HepG2 (cell line): ENCODE measurements around the gene SEPHS1. TPM values are rescaled to one million over a fixed set of nuclear protein-coding genes. Genes with fewer than 3 reads are reported as not detected.

Experiments
- ATAC-seq: fragments of 200-7000 bp; cut with Tn5 transposase; 3 replicates; pipeline ENCODE4 v1.9.1; 2020; ENCODE audit warnings: mild to moderate bottlenecking, moderate library complexity
- Bru-seq: library from RNA; stranded (reverse); fragments of 400-500 nt; gene quantifications from one replicate; lab custom pipeline; 2021; lab: Mats Ljungman, UMichigan
- BruChase-seq, 2 experiments: library from RNA; stranded (reverse); fragments of 400-500 nt; gene quantifications; one replicate each; lab custom pipeline; 2021; lab: Mats Ljungman, UMichigan
- BruUV-seq: library from RNA; stranded (reverse); fragments of 400-500 nt; replicated peaks from 2 replicates; lab custom pipeline; 2021; lab: Mats Ljungman, UMichigan
- CTCF ChIA-PET: fragments of 300-600 bp; formaldehyde crosslinking; extraction: SDS; loops from one replicate; lab custom pipeline; 2021; ENCODE audit warnings: low total read pairs, inconsistent platforms, low intra/inter-chr PET ratio; lab: Yijun Ruan, JAX
- POLR2A ChIA-PET: fragments of 350-600 bp; sonication (Branson Sonifier 250); formaldehyde crosslinking; loops from one replicate; lab custom pipeline; 2020; ENCODE audit warnings: antibody characterized with exemption, inconsistent platforms; lab: Yijun Ruan, JAX
- DNase-seq: peaks from one replicate; pipeline ENCODE4 v3.0.0-alpha.2; 2015; ENCODE audit warnings: low spot score
- FAIRE-seq: peaks from 3 replicates; lab custom pipeline; 2011; peaks lifted over from hg19 to GRCh38; lab: Jason Lieb, UNC
- H2AFZ ChIP-seq: one replicate; pipeline ENCODE4 v1.6.1; 2011; ENCODE audit warnings: low read length, inconsistent platforms
- H3K27ac ChIP-seq: fragments of 300-600 bp; 3 replicates; pipeline ENCODE4 v1.8.0; 2011; ENCODE audit warnings: mixed run types, mild to moderate bottlenecking, mixed read lengths, low read length, inconsistent platforms; ENCODE audit not compliant: insufficient read depth; ENCODE audit errors: extremely low read length
- H3K27me3 ChIP-seq, 2 experiments: fragments of 200-600 bp in 1 of 2; 2 replicates in 1 of 2; 3 replicates in 1 of 2; pipeline versions ENCODE4 v1.6.0 to v1.8.0; 2011; ENCODE audit warnings: low read length in 2 of 2, mild to moderate bottlenecking in 2 of 2, moderate library complexity in 2 of 2, inconsistent platforms in 1 of 2; ENCODE audit not compliant: insufficient read depth in 2 of 2, control insufficient read depth in 1 of 2
- H3K36me3 ChIP-seq, 2 experiments: fragments of 200-600 bp in 1 of 2; replicated peaks in 1 of 2; 2 replicates in 1 of 2; 3 replicates in 1 of 2; pipeline versions ENCODE4 v1.5.1 to v1.8.0; 2011; ENCODE audit warnings: low read length in 2 of 2, inconsistent platforms in 1 of 2; ENCODE audit not compliant: insufficient read depth in 2 of 2, control insufficient read depth in 1 of 2
- H3K4me1 ChIP-seq: 2 replicates; pipeline ENCODE4 v1.5.1; 2012; ENCODE audit warnings: low read length, inconsistent platforms; ENCODE audit not compliant: insufficient read depth
- H3K4me2 ChIP-seq: 2 replicates; pipeline ENCODE4 v1.6.0; 2011; ENCODE audit warnings: low read depth, low read length, inconsistent platforms
- H3K4me3 ChIP-seq, 3 experiments: fragments of 200-600 bp in 1 of 3; sonication (generic), shearing (Covaris generic) in 1 of 3; replicated peaks in 1 of 3; 2 replicates each; pipeline ENCODE4 v1.5.1; 2011 to 2016; ENCODE audit warnings: low read length in 3 of 3, inconsistent platforms in 2 of 3, low read depth in 2 of 3, mild to moderate bottlenecking in 2 of 3, control low read depth in 1 of 3, mixed read lengths in 1 of 3; ENCODE audit not compliant: insufficient read depth in 1 of 3
- H3K79me2 ChIP-seq: one replicate; pipeline ENCODE4 v1.6.1; 2011; ENCODE audit warnings: low read length, inconsistent platforms; ENCODE audit not compliant: insufficient read depth
- H3K9ac ChIP-seq: 2 replicates; pipeline ENCODE4 v1.6.0; 2011; ENCODE audit warnings: mild to moderate bottlenecking, low read depth, low read length, inconsistent platforms; ENCODE audit not compliant: insufficient read depth
- H3K9me3 ChIP-seq: 2 replicates; pipeline ENCODE4 v1.5.1; 2012; ENCODE audit warnings: mild to moderate bottlenecking, low read length
- H4K20me1 ChIP-seq: 2 replicates; pipeline ENCODE4 v1.6.0; 2011; ENCODE audit warnings: inconsistent platforms, mild to moderate bottlenecking, low read length, moderate library complexity; ENCODE audit not compliant: insufficient read depth
- NR3C1 ChIP-seq: sonication (generic); formaldehyde crosslinking; IDR thresholded peaks from 2 replicates; pipeline ENCODE4 v1.4.0; 2020; ENCODE audit warnings: missing genetic modification reagents
- PHF8 ChIP-seq: sonication (generic); formaldehyde crosslinking; IDR thresholded peaks from 2 replicates; pipeline ENCODE4 v1.5.0; 2020; ENCODE audit warnings: missing genetic modification reagents
- RFX1 ChIP-seq: fragments of 450-650 bp; IDR thresholded peaks from 2 replicates; pipeline ENCODE4 v1.6.1; 2017
- SYNCRIP ChIP-seq: fragments of 200-400 bp; formaldehyde crosslinking; IDR thresholded peaks from 2 replicates; pipeline ENCODE4 v1.6.1; 2018; ENCODE audit warnings: mild to moderate bottlenecking, low read depth, low read length; ENCODE audit not compliant: insufficient read depth
- ZNF207 ChIP-seq: fragments of 450-650 bp; IDR thresholded peaks from 2 replicates; pipeline ENCODE4 v1.6.1; 2016; ENCODE audit warnings: antibody characterized with exemption, borderline replicate concordance
- WGBS: methylation state at CpG from one replicate; pipeline ENCODE4 v1.1.6; 2017; ENCODE audit warnings: low lambda C conversion rate; 5-methylcytosine and 5-hydroxymethylcytosine counted together
- in situ Hi-C: cut with HindIII; loops from 2 replicates; pipeline ENCODE4 v1.10.0; 2017; ENCODE audit warnings: low pct_unique_long_range_greater_than_20kb; ENCODE audit not compliant: extremely low pct_ligation_motif_present
- intact Hi-C: fragments of 100-400 bp; cut with micrococcal nuclease; formaldehyde crosslinking; loops from one replicate; pipeline ENCODE4 v1.10.0; 2022; ENCODE audit not compliant: unreplicated experiment
- long read RNA-seq, 2 experiments: library from RNA in 1 of 2; library from polyadenylated mRNA in 1 of 2; stranded (forward) in 1 of 2; unstranded in 1 of 2; transcript quantifications; one replicate each; pipeline ENCODE4 v2.0.0, GENCODE V29; 2019 to 2022
- polyA minus RNA-seq, 3 experiments: library from RNA; depleted of rRNA, polyadenylated mRNA; stranded (reverse); fragments of >200 nt; gene quantifications; 2 replicates each; pipeline ENCODE4 v1.2.3, GENCODE V29; 2011; ENCODE audit warnings: low replicate concordance in 1 of 3
- polyA plus RNA-seq, 8 experiments: library from polyadenylated mRNA; depleted of rRNA in 3 of 8; stranded (reverse) in 7 of 8; unstranded in 1 of 8; fragments of >200 nt; fragmentation: Illumina TruSeq in 4 of 8; extraction: Trizol in 4 of 8; gene quantifications; 2 replicates each; pipeline versions ENCODE4 v1.2.1 to v1.2.3, GENCODE V29; 2011 to 2016; ENCODE audit warnings: low read depth in 4 of 8, missing spikeins in 1 of 8, mixed read lengths in 1 of 8; ENCODE audit not compliant: insufficient read depth in 1 of 8
- total RNA-seq, 5 experiments: library from RNA; depleted of rRNA; stranded (reverse); fragments of >200 nt; fragmentation: Illumina TruSeq; extraction: Trizol; gene quantifications; 2 replicates each; pipeline ENCODE4 v1.2.3, GENCODE V29; 2016; ENCODE audit warnings: low read depth in 1 of 5
- TF ChIP-seq, protein P1 (sequence below): sonication (generic); formaldehyde crosslinking; IDR thresholded peaks from 2 replicates; pipeline ENCODE4 v1.4.0; 2020; ENCODE audit warnings: mild to moderate bottlenecking, missing genetic modification reagents
- TF ChIP-seq, protein P2 (sequence below): sonication (generic); formaldehyde crosslinking; IDR thresholded peaks from 2 replicates; pipeline ENCODE4 v1.4.0; 2020; ENCODE audit warnings: missing genetic modification reagents
- TF ChIP-seq, protein P3 (sequence below): sonication (generic); formaldehyde crosslinking; IDR thresholded peaks from 2 replicates; pipeline ENCODE4 v1.4.0; 2020; ENCODE audit warnings: mild to moderate bottlenecking, low read depth, missing genetic modification reagents

Gene SEPHS1, protein sequence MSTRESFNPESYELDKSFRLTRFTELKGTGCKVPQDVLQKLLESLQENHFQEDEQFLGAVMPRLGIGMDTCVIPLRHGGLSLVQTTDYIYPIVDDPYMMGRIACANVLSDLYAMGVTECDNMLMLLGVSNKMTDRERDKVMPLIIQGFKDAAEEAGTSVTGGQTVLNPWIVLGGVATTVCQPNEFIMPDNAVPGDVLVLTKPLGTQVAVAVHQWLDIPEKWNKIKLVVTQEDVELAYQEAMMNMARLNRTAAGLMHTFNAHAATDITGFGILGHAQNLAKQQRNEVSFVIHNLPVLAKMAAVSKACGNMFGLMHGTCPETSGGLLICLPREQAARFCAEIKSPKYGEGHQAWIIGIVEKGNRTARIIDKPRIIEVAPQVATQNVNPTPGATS
- total RNA-seq (2016; rRNA removed; fragmentation: Illumina TruSeq; extraction: Trizol), result 61.5 and 76.0 TPM in 2 replicates
- 81.7 and 82.0 TPM in 2 replicates for total RNA-seq (2016; cell fraction: cytosol; rRNA removed; fragmentation: Illumina TruSeq; extraction: Trizol; ENCODE audit: low read depth)
- 64.7 and 68.6 TPM in 2 replicates for total RNA-seq (2016; cell fraction: insoluble cytoplasmic fraction; rRNA removed; fragmentation: Illumina TruSeq; extraction: Trizol)
- 145 and 152 TPM in 2 replicates for total RNA-seq (2016; cell fraction: membrane; rRNA removed; fragmentation: Illumina TruSeq; extraction: Trizol)
- 26.6 and 33.5 TPM in 2 replicates for total RNA-seq (2016; cell fraction: nucleus; rRNA removed; fragmentation: Illumina TruSeq; extraction: Trizol)
- 52.3 and 57.8 TPM in 2 replicates for polyA plus RNA-seq (2011; rRNA removed)
- 37.6 and 45.1 TPM in 2 replicates for polyA plus RNA-seq (2011; cell fraction: cytosol; rRNA removed)
- 19.5 and 19.9 TPM in 2 replicates for polyA plus RNA-seq (2011; cell fraction: nucleus; rRNA removed)
- 32.9 and 36.4 TPM in 2 replicates for polyA plus RNA-seq (2012)
- polyA plus RNA-seq (2016; cell fraction: cytosol; fragmentation: Illumina TruSeq; extraction: Trizol; ENCODE audit: low read depth), result 167 and 171 TPM in 2 replicates
- 95.6 and 112 TPM in 2 replicates for polyA plus RNA-seq (2016; cell fraction: insoluble cytoplasmic fraction; fragmentation: Illumina TruSeq; extraction: Trizol; ENCODE audit: low read depth)
- polyA plus RNA-seq (2016; cell fraction: membrane; fragmentation: Illumina TruSeq; extraction: Trizol; ENCODE audit: low read depth), result 189 and 199 TPM in 2 replicates
- 67.4 and 69.2 TPM in 2 replicates for polyA plus RNA-seq (2016; cell fraction: nucleus; fragmentation: Illumina TruSeq; extraction: Trizol; ENCODE audit: insufficient read depth, low read depth)
- 44.9 and 79.2 TPM in 2 replicates for polyA minus RNA-seq (2011; rRNA and poly(A)+ RNA removed; ENCODE audit: low replicate concordance)
- 26.9 and 32.6 TPM in 2 replicates for polyA minus RNA-seq (2011; cell fraction: cytosol; rRNA and poly(A)+ RNA removed)
- 18.8 and 19.8 TPM in 2 replicates for polyA minus RNA-seq (2011; cell fraction: nucleus; rRNA and poly(A)+ RNA removed)
- Bru-seq, nascent RNA, result percentile 79 among the genes with signal in this experiment
- BruChase-seq, experiment 1, labeled RNA remaining after a 6-hour chase, result percentile 89 among the genes with signal in this experiment
- percentile 82 among the genes with signal in this experiment for BruChase-seq, experiment 2, labeled RNA remaining after a 2-hour chase
- long read RNA-seq, experiment 1, transcript SEPHS1-201 (9 exons, 3,273 nt), result major isoform, 29 of 49 reads
- long read RNA-seq, experiment 1, partial matches to known transcripts, result 7 of 49 reads
- long read RNA-seq, experiment 1, other reads (novel, unspliced or antisense), result 11 of 49 reads
- long read RNA-seq, experiment 2, transcript SEPHS1-201 (9 exons, 3,273 nt), result major isoform, 40 of 106 reads
- long read RNA-seq, experiment 2, partial matches to known transcripts, result 16 of 106 reads
- long read RNA-seq, experiment 2, other reads (novel, unspliced or antisense), result 50 of 106 reads

DNA sequence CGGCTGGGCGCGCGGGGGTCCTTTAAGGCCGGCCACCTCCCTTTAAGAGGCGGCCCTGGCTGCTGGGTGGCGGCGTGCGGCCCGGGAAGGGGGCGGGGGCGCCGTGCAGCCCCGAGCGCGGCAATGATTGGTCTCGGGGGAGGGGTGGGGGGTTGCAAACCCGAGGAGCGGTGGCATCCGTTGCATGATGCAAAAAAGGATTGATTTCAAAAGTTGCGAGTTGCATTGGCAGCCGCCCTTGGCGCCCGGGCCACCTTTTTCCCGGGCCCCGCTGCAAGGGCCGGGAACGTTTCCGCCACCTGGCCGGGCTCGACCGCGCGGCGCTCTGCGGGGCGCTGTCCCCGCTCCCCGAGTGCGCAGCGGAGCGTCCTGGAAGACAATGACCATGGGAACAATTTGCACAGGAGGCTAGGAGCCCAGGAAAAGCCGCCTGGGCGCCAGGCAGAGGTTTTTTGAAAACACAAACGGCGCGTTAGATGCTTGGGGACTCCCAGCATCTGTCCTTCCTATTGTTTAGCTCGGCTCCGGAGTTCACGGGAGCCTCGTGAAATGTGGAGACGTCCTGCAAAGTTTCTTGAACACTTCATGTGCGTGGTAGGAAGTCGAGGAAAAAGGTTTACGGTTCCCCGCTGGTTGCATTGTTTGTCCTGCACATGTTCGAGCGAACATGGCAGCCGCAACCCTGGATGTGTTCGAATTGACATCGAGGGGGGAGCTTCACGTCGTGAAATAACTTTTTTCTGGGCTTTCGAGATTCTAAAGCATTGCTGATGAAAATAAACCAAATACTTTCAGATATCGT is at the start of gene SEPHS1:
SEPHS1 (minus strand) TSS at position 78 of the 802 bp plus-strand sequence. CDS start 3,343 bp downstream, outside the sequence.
- WGBS, result under 1% methylated on average over 20 of the region's 65 CpGs
- Histone ChIP-seq H3K4me1 (peaks cover 49% of the 10 kb centered on the region), H3K9ac (peak within 1 kb of the TSS; percentile 90), H2AFZ (peak within 1 kb of the TSS; percentile 47), H3K79me2 (peaks cover 33% of the 10 kb centered on the region), H3K9me3 (no peaks in the 10 kb centered on the region), H3K4me2 (peak within 1 kb of the TSS; percentile 99), H3K27ac (peak within 1 kb of the TSS; percentile 92), H3K4me3 (peak within 1 kb of the TSS; percentile 79 to 96 (median 86)), H3K36me3 (0 out of 5 replicates have a peak, but pooled peaks cover 0 to 9% of the 10 kb centered on the region in 2 experiments), H3K27me3 (no peaks in the 10 kb centered on the region; a peak in 1 of 5 replicates), H4K20me1 (no peaks in the 10 kb centered on the region)
- ChIA-PET CTCF (no interaction called here), POLR2A (interaction anchor here (2.4 kb wide), 1 partner anchor 49 kb away, joined by 8 read pairs; the partner anchor contains the start of gene PHYH)
- ATAC-seq (peak; percentile 76), DNase-seq (peak; percentile 75), FAIRE-seq (no peak)
- in situ Hi-C loops (no loop called here), intact Hi-C loops (loop anchor here (1.0 to 5.0 kb wide), 2 partner anchors 46 to 77 kb away; partner anchors contain the start of gene PHYH)
- TSS peak; percentile 81 for BruUV-seq
- TF ChIP-seq, protein P1, sequence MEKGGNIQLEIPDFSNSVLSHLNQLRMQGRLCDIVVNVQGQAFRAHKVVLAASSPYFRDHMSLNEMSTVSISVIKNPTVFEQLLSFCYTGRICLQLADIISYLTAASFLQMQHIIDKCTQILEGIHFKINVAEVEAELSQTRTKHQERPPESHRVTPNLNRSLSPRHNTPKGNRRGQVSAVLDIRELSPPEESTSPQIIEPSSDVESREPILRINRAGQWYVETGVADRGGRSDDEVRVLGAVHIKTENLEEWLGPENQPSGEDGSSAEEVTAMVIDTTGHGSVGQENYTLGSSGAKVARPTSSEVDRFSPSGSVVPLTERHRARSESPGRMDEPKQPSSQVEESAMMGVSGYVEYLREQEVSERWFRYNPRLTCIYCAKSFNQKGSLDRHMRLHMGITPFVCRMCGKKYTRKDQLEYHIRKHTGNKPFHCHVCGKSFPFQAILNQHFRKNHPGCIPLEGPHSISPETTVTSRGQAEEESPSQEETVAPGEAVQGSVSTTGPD, result no peak
- TF ChIP-seq ZNF207, result no peak
- TF ChIP-seq, protein P2, sequence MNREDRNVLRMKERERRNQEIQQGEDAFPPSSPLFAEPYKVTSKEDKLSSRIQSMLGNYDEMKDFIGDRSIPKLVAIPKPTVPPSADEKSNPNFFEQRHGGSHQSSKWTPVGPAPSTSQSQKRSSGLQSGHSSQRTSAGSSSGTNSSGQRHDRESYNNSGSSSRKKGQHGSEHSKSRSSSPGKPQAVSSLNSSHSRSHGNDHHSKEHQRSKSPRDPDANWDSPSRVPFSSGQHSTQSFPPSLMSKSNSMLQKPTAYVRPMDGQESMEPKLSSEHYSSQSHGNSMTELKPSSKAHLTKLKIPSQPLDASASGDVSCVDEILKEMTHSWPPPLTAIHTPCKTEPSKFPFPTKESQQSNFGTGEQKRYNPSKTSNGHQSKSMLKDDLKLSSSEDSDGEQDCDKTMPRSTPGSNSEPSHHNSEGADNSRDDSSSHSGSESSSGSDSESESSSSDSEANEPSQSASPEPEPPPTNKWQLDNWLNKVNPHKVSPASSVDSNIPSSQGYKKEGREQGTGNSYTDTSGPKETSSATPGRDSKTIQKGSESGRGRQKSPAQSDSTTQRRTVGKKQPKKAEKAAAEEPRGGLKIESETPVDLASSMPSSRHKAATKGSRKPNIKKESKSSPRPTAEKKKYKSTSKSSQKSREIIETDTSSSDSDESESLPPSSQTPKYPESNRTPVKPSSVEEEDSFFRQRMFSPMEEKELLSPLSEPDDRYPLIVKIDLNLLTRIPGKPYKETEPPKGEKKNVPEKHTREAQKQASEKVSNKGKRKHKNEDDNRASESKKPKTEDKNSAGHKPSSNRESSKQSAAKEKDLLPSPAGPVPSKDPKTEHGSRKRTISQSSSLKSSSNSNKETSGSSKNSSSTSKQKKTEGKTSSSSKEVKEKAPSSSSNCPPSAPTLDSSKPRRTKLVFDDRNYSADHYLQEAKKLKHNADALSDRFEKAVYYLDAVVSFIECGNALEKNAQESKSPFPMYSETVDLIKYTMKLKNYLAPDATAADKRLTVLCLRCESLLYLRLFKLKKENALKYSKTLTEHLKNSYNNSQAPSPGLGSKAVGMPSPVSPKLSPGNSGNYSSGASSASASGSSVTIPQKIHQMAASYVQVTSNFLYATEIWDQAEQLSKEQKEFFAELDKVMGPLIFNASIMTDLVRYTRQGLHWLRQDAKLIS, result no peak
- no peak for TF ChIP-seq RFX1
- TF ChIP-seq, protein P3, sequence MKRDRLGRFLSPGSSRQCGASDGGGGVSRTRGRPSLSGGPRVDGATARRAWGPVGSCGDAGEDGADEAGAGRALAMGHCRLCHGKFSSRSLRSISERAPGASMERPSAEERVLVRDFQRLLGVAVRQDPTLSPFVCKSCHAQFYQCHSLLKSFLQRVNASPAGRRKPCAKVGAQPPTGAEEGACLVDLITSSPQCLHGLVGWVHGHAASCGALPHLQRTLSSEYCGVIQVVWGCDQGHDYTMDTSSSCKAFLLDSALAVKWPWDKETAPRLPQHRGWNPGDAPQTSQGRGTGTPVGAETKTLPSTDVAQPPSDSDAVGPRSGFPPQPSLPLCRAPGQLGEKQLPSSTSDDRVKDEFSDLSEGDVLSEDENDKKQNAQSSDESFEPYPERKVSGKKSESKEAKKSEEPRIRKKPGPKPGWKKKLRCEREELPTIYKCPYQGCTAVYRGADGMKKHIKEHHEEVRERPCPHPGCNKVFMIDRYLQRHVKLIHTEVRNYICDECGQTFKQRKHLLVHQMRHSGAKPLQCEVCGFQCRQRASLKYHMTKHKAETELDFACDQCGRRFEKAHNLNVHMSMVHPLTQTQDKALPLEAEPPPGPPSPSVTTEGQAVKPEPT (CRISPR knock-in tag), result no peak
- no peak for TF ChIP-seq NR3C1
- peak; percentile 74 for TF ChIP-seq PHF8 (CRISPR knock-in tag)
- TF ChIP-seq SYNCRIP, result no peak
